ENCODE data around the gene NGDN.
A peak's percentile ranks its signal among the peaks of the same experiment; 100 is the strongest.
"Not testable (repeated sequence)": the region's sequence is repeated elsewhere in the genome, so short reads cannot be mapped to it uniquely, and the experiment has no call there.

The NGDN gene

GRCh38 chr14:23456883-23457586 lies 12.5 kb upstream of the NGDN start:
- not testable (repeated sequence) for H3K27ac ChIP-seq (ENCODE audit: low read depth, low read length, poor library complexity, severe bottlenecking); H3K27me3 ChIP-seq (ENCODE audit: insufficient read depth, low read length); H3K4me1 ChIP-seq (ENCODE audit: insufficient read depth, low read length, severe bottlenecking); H3K4me2 ChIP-seq (ENCODE audit: low read length); H4K20me1 ChIP-seq (ENCODE audit: insufficient read depth, low read length); H3K9me2 ChIP-seq (ENCODE audit: low read depth, low read length); H3K79me2 ChIP-seq (ENCODE audit: insufficient read depth, low read length); H3K4me3 ChIP-seq (ENCODE audit: low read depth, low read length, poor library complexity, severe bottlenecking); H2AFZ ChIP-seq (ENCODE audit: low read length); H3K36me3 ChIP-seq (ENCODE audit: insufficient read depth, low read length); H3F3A ChIP-seq (ENCODE audit: insufficient read depth, low read length); H3K9me3 ChIP-seq (ENCODE audit: low read length); H3K9ac ChIP-seq (ENCODE audit: low read length)
- TF ChIP-seq CTCF (IDR thresholded peaks at IDR 0.05; ENCODE audit: low read length), result peak; percentile 21; the same call in 1 of the 2 replicates

- Histone ChIP-seq H3K27me3 (ENCODE audit: insufficient read depth, low read length) (no peaks in the 10 kb centered on the region), H4K20me1 (ENCODE audit: insufficient read depth, low read length) (no peaks in the 10 kb centered on the region), H3K27ac (ENCODE audit: low read depth, low read length, poor library complexity, severe bottlenecking) (no peak overlapping the region), H3K36me3 (ENCODE audit: insufficient read depth, low read length) (no peaks in the 10 kb centered on the region), H3F3A (ENCODE audit: insufficient read depth, low read length) (no peaks in the 10 kb centered on the region), H3K4me3 (ENCODE audit: low read depth, low read length, poor library complexity, severe bottlenecking) (no peak overlapping the region), H3K9me2 (ENCODE audit: low read depth, low read length) (no peaks in the 10 kb centered on the region), H3K79me2 (ENCODE audit: insufficient read depth, low read length) (no peaks in the 10 kb centered on the region), H2AFZ (ENCODE audit: low read length) (no peak overlapping the region), H3K9me3 (ENCODE audit: low read length) (no peaks in the 10 kb centered on the region), H3K9ac (ENCODE audit: low read length) (no peak overlapping the region), H3K4me1 (ENCODE audit: insufficient read depth, low read length, severe bottlenecking) (no peaks in the 10 kb centered on the region), H3K4me2 (ENCODE audit: low read length) (no peak overlapping the region)
- TF ChIP-seq EZH2 (IDR thresholded peaks at IDR 0.05; ENCODE audit: borderline replicate concordance, low read length) (no peak), CTCF (IDR thresholded peaks at IDR 0.05; ENCODE audit: low read length) (no peak)
Observed at GRCh38 chr14:23457587-23458445, 11.7 kb upstream of the NGDN start.

GRCh38 chr14:23460960-23461359 lies 8.5 kb upstream of the NGDN start:
- H4K20me1 ChIP-seq (ENCODE audit: insufficient read depth, low read length), result no peaks in the 10 kb centered on the region

More at GRCh38 chr14:23460960-23461359, 8.5 kb upstream of the NGDN start:
- Histone ChIP-seq H3F3A (ENCODE audit: insufficient read depth, low read length) (no peaks in the 10 kb centered on the region), H3K9ac (ENCODE audit: low read length) (no peak overlapping the region), H3K4me3 (ENCODE audit: low read depth, low read length, poor library complexity, severe bottlenecking) (no peak overlapping the region), H3K9me3 (ENCODE audit: low read length) (no peaks in the 10 kb centered on the region), H3K9me2 (ENCODE audit: low read depth, low read length) (no peaks in the 10 kb centered on the region), H3K27ac (ENCODE audit: low read depth, low read length, poor library complexity, severe bottlenecking) (no peak overlapping the region), H3K4me2 (ENCODE audit: low read length) (no peak overlapping the region), H3K4me1 (ENCODE audit: insufficient read depth, low read length, severe bottlenecking) (no peaks in the 10 kb centered on the region), H2AFZ (ENCODE audit: low read length) (no peak overlapping the region), H3K79me2 (ENCODE audit: insufficient read depth, low read length) (no peaks in the 10 kb centered on the region), H3K27me3 (ENCODE audit: insufficient read depth, low read length) (no peaks in the 10 kb centered on the region), H3K36me3 (ENCODE audit: insufficient read depth, low read length) (no peaks in the 10 kb centered on the region)
- no peak for TF ChIP-seq CTCF (IDR thresholded peaks at IDR 0.05; ENCODE audit: low read length)
- no peak for TF ChIP-seq EZH2 (IDR thresholded peaks at IDR 0.05; ENCODE audit: borderline replicate concordance, low read length)

Data from OCI-LY1 (cell line).